ENCODE results near the gene TBX10.
"Not testable (repeated sequence)": the region's sequence is repeated elsewhere in the genome, so short reads cannot be mapped to it uniquely, and the experiment has no call there.

Gene TBX10

GRCh38 chr11:67599149-67599548 is 40.4 kb downstream of the TBX10 start:
- no peak for DNase-seq (ENCODE audit: low read depth)

DNA sequence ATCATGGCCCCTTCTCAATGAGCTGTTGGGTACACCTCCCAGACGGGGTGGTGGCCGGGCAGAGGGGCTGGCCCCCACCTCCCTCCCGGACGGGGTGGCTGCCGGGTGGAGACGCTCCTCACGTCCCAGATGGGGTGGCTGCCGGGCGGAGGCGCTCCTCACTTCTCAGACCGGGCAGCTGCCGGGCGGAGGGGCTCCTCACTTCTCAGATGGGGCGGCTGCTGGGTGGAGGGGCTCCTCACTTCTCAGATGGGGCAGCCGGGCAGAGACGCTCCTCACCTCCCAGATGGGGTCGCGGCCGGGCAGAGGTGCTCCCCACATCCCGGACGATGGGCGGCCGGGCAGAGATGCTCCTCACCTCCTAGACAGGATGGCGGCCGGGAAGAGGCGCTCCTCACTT is 41.6 kb downstream of the TBX10 start:
- DNase-seq (ENCODE audit: low read depth) = not testable (repeated sequence)

DNA sequence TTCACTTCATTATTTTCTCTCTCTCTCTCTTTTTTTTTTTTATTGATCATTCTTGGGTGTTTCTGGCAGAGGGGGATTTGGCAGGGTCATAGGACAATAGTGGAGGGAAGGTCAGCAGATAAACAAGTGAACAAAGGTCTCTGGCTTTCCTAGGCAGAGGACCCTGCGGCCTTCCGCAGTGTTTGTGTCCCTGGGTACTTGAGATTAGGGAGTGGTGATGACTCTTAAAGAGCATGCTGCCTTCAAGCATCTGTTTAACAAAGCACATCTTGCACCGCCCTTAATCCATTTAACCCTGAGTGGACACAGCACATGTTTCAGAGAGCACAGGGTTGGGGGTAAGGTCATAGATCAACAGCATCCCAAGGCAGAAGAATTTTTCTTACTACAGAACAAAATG is 42.1 kb downstream of the TBX10 start:
- not testable (repeated sequence) for DNase-seq (ENCODE audit: low read depth)

GRCh38 chr11:67596753-67597300 is 42.7 kb downstream of the TBX10 start:
- DNase-seq (ENCODE audit: low read depth) = no peak

DNA sequence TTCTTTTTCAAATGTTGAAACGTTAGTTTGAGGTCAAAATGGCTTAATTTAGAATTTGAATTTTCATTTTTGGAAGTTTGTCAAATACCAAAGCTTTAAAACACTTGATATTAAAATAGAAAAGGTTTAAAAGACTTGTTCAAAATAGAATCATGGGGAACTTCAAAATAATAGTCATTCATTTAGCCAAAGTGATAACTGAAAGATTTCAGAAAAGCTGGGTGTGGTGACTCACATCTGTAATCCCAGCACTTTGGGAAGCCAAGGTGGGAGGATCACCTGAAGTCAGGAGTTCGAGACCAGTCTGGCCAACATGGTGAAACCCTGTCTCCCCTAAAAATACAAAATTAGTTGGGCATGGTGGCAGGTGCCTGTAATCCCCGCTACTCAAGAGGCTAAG is 45.1 kb downstream of the TBX10 start:
- no peak for DNase-seq (ENCODE audit: low read depth)

- no peak for DNase-seq (ENCODE audit: low read depth)
These were observed 46.0 kb downstream of the TBX10 start for GRCh38 chr11:67593565-67593905.

DNA sequence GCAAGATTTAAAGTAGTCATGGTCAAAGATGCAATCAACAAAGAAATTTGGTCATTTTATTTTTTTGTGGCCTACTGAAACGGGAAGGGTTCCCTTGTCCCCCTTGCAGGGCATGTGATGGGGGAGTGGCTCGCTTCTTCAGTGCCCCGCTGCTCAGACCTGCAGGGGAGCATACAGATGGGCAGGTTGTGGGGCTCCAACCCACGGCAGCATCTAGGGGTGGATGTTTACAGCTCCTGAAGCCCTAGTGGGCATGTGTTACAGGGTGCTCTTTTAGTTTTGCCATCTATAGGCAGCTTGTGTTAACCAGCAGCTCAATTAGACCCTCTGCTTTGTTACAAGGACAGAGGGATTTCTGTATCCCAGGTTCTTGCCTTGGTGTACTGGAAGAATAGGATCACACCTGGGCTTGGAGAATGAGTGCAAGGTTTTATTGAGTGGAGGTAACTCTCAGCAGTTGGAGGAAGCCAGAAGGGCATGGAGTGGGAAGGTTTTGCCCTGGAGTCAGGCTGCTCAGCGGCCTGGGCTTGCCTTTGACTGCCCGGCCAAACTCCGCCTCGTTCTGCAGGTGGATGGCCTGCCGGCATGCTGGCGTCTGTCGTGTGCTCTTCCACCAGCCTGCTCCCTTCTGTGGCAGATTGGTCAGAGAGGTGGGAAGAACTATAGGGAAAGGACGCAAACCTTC is 46.5 kb downstream of the TBX10 start:
- DNase-seq (ENCODE audit: low read depth) = no peak

- DNase-seq (ENCODE audit: low read depth) = not testable (repeated sequence)
These were observed 50.6 kb downstream of the TBX10 start for GRCh38 chr11:67588899-67589415.

DNA sequence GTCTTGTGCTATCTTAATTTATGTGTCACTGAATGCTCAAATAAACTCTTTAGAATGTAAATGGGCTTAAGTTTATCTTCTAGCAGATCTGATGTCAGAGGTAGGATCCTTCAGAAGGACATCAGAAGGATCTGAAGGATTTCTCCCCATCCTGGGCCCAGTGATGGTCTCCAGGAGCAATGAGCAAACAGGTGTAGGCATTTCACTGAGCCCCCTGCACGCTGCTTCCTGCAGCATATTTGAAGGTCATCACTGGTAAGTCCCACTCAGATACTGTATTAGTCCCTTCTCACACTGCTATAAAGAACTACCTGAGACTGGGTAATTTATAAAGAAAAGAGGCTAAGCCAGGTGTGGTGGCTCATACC is 51.4 kb downstream of the TBX10 start:
- no peak for DNase-seq (ENCODE audit: low read depth)

- no peak for DNase-seq (ENCODE audit: low read depth)
These were observed 52.9 kb downstream of the TBX10 start for GRCh38 chr11:67586568-67587250.

DNA sequence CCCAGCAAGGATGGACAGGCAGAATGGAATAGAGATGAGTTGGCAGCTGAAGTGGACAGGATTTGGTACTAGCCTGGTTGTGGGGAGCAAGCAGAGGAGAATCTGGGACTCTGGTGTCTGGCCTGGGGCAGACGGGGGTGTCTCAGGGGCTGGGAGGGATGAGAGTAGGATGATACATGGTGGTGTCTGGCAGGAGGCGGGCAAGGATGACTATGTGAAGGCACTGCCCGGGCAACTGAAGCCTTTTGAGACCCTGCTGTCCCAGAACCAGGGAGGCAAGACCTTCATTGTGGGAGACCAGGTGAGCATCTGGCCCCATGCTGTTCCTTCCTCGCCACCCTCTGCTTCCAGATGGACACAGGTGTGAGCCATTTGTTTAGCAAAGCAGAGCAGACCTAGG is 53.7 kb downstream of the TBX10 start:
- DNase-seq (ENCODE audit: low read depth) = no peak

DNA sequence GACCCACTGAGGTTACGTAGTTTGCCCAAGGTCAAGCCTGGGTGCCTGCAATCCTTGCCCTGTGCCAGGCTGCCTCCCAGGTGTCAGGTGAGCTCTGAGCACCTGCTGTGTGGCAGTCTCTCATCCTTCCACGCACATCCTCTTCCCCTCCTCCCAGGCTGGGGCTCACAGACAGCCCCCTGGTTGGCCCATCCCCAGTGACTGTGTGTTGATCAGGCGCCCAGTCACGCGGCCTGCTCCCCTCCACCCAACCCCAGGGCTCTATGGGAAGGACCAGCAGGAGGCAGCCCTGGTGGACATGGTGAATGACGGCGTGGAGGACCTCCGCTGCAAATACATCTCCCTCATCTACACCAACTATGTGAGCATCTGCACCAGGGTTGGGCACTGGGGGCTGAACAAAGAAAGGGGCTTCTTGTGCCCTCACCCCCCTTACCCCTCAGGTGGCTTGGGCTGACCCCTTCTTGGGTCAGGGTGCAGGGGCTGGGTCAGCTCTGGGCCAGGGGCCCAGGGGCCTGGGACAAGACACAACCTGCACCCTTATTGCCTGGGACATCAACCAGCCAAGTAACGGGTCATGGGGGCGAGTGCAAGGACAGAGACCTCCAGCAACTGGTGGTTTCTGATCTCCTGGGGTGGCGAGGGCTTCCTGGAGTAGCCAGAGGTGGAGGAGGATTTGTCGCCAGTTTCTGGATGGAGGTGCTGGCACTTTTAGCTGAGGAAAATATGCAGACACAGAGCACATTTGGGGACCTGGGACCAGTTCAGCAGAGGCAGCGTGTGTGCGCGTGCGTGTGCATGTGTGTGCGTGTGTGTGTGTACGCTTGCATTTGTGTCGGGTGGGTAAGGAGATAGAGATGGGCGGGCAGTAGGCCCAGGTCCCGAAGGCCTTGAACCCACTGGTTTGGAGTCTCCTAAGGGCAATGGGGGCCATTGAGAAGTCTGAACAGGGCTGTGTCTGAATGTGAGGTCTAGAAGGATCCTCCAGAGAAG is 54.4 kb downstream of the TBX10 start:
- no peak for DNase-seq (ENCODE audit: low read depth)

DNA sequence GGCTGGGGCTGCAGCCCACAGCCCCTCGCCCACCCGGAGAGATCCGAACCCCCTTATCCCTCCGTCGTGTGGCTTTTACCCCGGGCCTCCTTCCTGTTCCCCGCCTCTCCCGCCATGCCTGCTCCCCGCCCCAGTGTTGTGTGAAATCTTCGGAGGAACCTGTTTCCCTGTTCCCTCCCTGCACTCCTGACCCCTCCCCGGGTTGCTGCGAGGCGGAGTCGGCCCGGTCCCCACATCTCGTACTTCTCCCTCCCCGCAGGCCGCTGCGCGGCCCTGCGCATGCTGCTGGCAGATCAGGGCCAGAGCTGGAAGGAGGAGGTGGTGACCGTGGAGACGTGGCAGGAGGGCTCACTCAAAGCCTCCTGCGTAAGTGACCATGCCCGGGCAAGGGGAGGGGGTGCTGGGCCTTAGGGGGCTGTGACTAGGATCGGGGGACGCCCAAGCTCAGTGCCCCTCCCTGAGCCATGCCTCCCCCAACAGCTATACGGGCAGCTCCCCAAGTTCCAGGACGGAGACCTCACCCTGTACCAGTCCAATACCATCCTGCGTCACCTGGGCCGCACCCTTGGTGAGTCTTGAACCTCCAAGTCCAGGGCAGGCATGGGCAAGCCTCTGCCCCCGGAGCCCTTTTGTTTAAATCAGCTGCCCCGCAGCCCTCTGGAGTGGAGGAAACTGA is 55.2 kb downstream of the TBX10 start:
- peak; percentile 16 for DNase-seq (ENCODE audit: low read depth)

DNA sequence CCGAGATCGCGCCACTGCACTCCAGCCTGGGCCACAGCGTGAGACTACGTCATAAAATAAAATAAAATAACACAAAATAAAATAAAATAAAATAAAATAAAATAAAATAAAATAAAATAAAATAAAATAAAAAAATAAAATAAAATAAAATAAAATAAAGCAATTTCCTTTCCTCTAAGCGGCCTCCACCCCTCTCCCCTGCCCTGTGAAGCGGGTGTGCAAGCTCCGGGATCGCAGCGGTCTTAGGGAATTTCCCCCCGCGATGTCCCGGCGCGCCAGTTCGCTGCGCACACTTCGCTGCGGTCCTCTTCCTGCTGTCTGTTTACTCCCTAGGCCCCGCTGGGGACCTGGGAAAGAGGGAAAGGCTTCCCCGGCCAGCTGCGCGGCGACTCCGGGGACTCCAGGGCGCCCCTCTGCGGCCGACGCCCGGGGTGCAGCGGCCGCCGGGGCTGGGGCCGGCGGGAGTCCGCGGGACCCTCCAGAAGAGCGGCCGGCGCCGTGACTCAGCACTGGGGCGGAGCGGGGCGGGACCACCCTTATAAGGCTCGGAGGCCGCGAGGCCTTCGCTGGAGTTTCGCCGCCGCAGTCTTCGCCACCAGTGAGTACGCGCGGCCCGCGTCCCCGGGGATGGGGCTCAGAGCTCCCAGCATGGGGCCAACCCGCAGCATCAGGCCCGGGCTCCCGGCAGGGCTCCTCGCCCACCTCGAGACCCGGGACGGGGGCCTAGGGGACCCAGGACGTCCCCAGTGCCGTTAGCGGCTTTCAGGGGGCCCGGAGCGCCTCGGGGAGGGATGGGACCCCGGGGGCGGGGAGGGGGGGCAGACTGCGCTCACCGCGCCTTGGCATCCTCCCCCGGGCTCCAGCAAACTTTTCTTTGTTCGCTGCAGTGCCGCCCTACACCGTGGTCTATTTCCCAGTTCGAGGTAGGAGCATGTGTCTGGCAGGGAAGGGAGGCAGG is 56.0 kb downstream of the TBX10 start, which contains the start of gene GSTP1:
TSS of gene GSTP1 (plus strand) at position 566 of the 958 bp plus-strand sequence. CDS start at position 598, 32 bp downstream.
- DNase-seq (ENCODE audit: low read depth) = peak; percentile 42

- no peak for DNase-seq (ENCODE audit: low read depth)
These were observed 57.6 kb downstream of the TBX10 start for GRCh38 chr11:67582011-67582410.

- DNase-seq (ENCODE audit: low read depth) = no peak
These were observed 58.1 kb downstream of the TBX10 start for GRCh38 chr11:67581469-67581868.

All from GM04503 (cell line).